Neural progenitor cell (in vitro differentiated cells): ENCODE data around the gene SMPDL3A.

Experiments used
- CTCF ChIP-seq: fragments of 200-600 bp; sonication (generic); IDR thresholded peaks from 2 replicates; pipeline ENCODE4 v1.5.1; 2017; ENCODE audit warnings: antibody characterized with exemption, mild to moderate bottlenecking
- EZH2phosphoT487 ChIP-seq: fragments of 200-600 bp; sonication (generic); IDR thresholded peaks from 2 replicates; pipeline ENCODE4 v1.6.1; 2017; ENCODE audit warnings: antibody characterized with exemption

GRCh38 chr6:122790423-122791309, 1.6 kb downstream of the SMPDL3A start:
- TF ChIP-seq CTCF, result no peak
- TF ChIP-seq EZH2phosphoT487, result no peak
